KOPT-K1 (cell line): ENCODE measurements around the gene CUL7.

ENCODE experiments used
- H3K27ac ChIP-seq: fragments of 200-600 bp; sonication (generic); 2 replicates; pipeline ENCODE4 v1.5.1; 2016; ENCODE audit warnings: antibody characterized with exemption, mild to moderate bottlenecking, low read depth, low read length; ENCODE audit not compliant: poor library complexity, severe bottlenecking
- H3K36me3 ChIP-seq: fragments of 200-600 bp; sonication (generic); 2 replicates; pipeline ENCODE4 v1.5.1; 2017; ENCODE audit warnings: antibody characterized with exemption, mild to moderate bottlenecking, low read length, moderate library complexity; ENCODE audit not compliant: insufficient read depth
- H3K9me3 ChIP-seq: fragments of 200-600 bp; sonication (generic); 2 replicates; pipeline ENCODE4 v1.5.1; 2017; ENCODE audit warnings: antibody characterized with exemption, low read length, mild to moderate bottlenecking; ENCODE audit not compliant: insufficient read depth, poor library complexity, severe bottlenecking

The CUL7 gene

GRCh38 chr6:42996513-42996912 lies 57.1 kb downstream of the CUL7 start:
- Histone ChIP-seq H3K36me3 (peaks cover 33% of the 10 kb centered on the region), H3K9me3 (no peaks in the 10 kb centered on the region), H3K27ac (no peak overlapping the region)

GRCh38 chr6:42993445-42993844 lies 60.2 kb downstream of the CUL7 start:
- Histone ChIP-seq H3K36me3 (peaks cover 47% of the 10 kb centered on the region), H3K27ac (no peak overlapping the region), H3K9me3 (no peaks in the 10 kb centered on the region)

- no peaks in the 10 kb centered on the region for H3K9me3 ChIP-seq
- H3K27ac ChIP-seq: no peak overlapping the region
- peaks cover 65% of the 10 kb centered on the region for H3K36me3 ChIP-seq
Observed at GRCh38 chr6:42989923-42990322, 63.7 kb downstream of the CUL7 start.

GRCh38 chr6:42988486-42989020 lies 65.1 kb downstream of the CUL7 start:
- H3K36me3 ChIP-seq: peaks cover 62% of the 10 kb centered on the region
- H3K9me3 ChIP-seq: no peaks in the 10 kb centered on the region
- no peak overlapping the region for H3K27ac ChIP-seq
